GM23248 (cell line): ENCODE results near the gene PRKAR1B. TPM values are rescaled to one million over a fixed set of nuclear protein-coding genes. Genes with fewer than 3 reads are reported as not detected.

Source experiments
- DNase-seq: peaks from one replicate; pipeline ENCODE4 v3.0.0-alpha.2; 2015
- H2AFZ ChIP-seq: fragments of 200-600 bp; sonication (generic); 2 replicates; pipeline ENCODE4 v1.6.1; 2016; ENCODE audit warnings: antibody characterized with exemption
- H3F3A ChIP-seq: fragments of 200-600 bp; sonication (generic); 2 replicates; pipeline ENCODE4 v1.6.1; 2016; ENCODE audit warnings: mild to moderate bottlenecking, antibody characterized with exemption, mixed run types; ENCODE audit not compliant: insufficient read depth
- H3K27ac ChIP-seq: fragments of 200-600 bp; sonication (generic); 2 replicates; pipeline ENCODE4 v1.5.1; 2016; ENCODE audit warnings: mild to moderate bottlenecking
- H3K27me3 ChIP-seq: fragments of 200-600 bp; sonication (generic); replicated peaks from 2 replicates; pipeline ENCODE4 v1.6.1; 2016; ENCODE audit warnings: mild to moderate bottlenecking; ENCODE audit not compliant: insufficient read depth
- H3K36me3 ChIP-seq: fragments of 200-600 bp; sonication (generic); 2 replicates; pipeline ENCODE4 v1.6.1; 2016; ENCODE audit warnings: low read depth, mild to moderate bottlenecking
- H3K4me1 ChIP-seq: fragments of 200-600 bp; sonication (generic); 2 replicates; pipeline ENCODE4 v1.6.1; 2016; ENCODE audit warnings: mild to moderate bottlenecking; ENCODE audit not compliant: insufficient read depth
- H3K4me2 ChIP-seq: fragments of 200-600 bp; sonication (generic); one replicate; pipeline ENCODE4 v1.6.1; 2016; ENCODE audit warnings: mild to moderate bottlenecking; ENCODE audit not compliant: unreplicated experiment
- H3K4me3 ChIP-seq: fragments of 200-600 bp; sonication (generic); 2 replicates; pipeline ENCODE4 v1.5.1; 2016; ENCODE audit warnings: mild to moderate bottlenecking
- H3K79me2 ChIP-seq: fragments of 200-600 bp; sonication (generic); 2 replicates; pipeline ENCODE4 v1.6.1; 2016; ENCODE audit warnings: mild to moderate bottlenecking; ENCODE audit not compliant: insufficient read depth
- H3K9ac ChIP-seq: fragments of 200-600 bp; sonication (generic); 2 replicates; pipeline ENCODE4 v1.6.1; 2016; ENCODE audit warnings: mild to moderate bottlenecking
- H3K9me2 ChIP-seq: fragments of 200-600 bp; sonication (generic); 2 replicates; pipeline ENCODE4 v1.6.1; 2016; ENCODE audit warnings: mixed run types, mild to moderate bottlenecking, moderate library complexity; ENCODE audit not compliant: insufficient read depth
- H3K9me3 ChIP-seq: fragments of 200-600 bp; sonication (generic); one replicate; pipeline ENCODE4 v1.6.1; 2017; ENCODE audit warnings: low read depth
- H4K20me1 ChIP-seq: fragments of 200-600 bp; sonication (generic); 2 replicates; pipeline ENCODE4 v1.6.0; 2016; ENCODE audit not compliant: insufficient read depth
- EZH2 ChIP-seq: fragments of 200-600 bp; sonication (generic); IDR thresholded peaks from 2 replicates; pipeline ENCODE4 v1.6.1; 2018; ENCODE audit warnings: antibody characterized with exemption, mild to moderate bottlenecking; ENCODE audit not compliant: insufficient read depth, poor library complexity, severe bottlenecking
- EZH2phosphoT487 ChIP-seq: fragments of 200-600 bp; sonication (generic); IDR thresholded peaks from 2 replicates; pipeline ENCODE4 v1.6.1; 2018; ENCODE audit warnings: antibody characterized with exemption, moderate library complexity, mild to moderate bottlenecking, low read depth; ENCODE audit not compliant: insufficient read depth
- WGBS, 2 experiments: methylation state at CpG; one replicate each; pipeline ENCODE4 v1.1.6; 2015 to 2017; ENCODE audit warnings: low lambda C conversion rate in 2 of 2, low coverage in 1 of 2; ENCODE audit errors: missing lambda C conversion rate in 2 of 2; 5-methylcytosine and 5-hydroxymethylcytosine counted together
- in situ Hi-C: fragments of 300-500 bp; cut with MboI; formaldehyde crosslinking; loops from 2 replicates; pipeline ENCODE4 v1.15.0; 2020
- polyA plus RNA-seq: library from polyadenylated mRNA; unstranded; fragments of >200 nt; fragmentation: Nextera tagmentation; extraction: Ambion mirVana; gene quantifications from 2 replicates; pipeline ENCODE4 v1.2.1, GENCODE V29; 2016
- total RNA-seq: library from RNA; depleted of rRNA; stranded (reverse); fragments of >200 nt; shearing (Covaris generic); gene quantifications from 2 replicates; pipeline ENCODE4 v1.2.3, GENCODE V29; 2014

The PRKAR1B gene
- total and polyA plus RNA-seq, 2 experiments from 2014 or later = 10.2 to 12.9 TPM

- in situ Hi-C loops = no loop called here
These were observed 149.2 kb downstream of the PRKAR1B start for GRCh38 chr7:577741-578370.

GRCh38 chr7:577278-577665, 149.8 kb downstream of the PRKAR1B start:
- Histone ChIP-seq H3K36me3 (no peaks in the 10 kb centered on the region), H3K4me2 (no peak overlapping the region), H3K27ac (no peak overlapping the region), H3K4me1 (no peaks in the 10 kb centered on the region), H4K20me1 (no peaks in the 10 kb centered on the region), H3K9ac (no peak overlapping the region), H2AFZ (no peak overlapping the region), H3K9me2 (no peaks in the 10 kb centered on the region), H3F3A (no peaks in the 10 kb centered on the region), H3K9me3 (no peaks in the 10 kb centered on the region), H3K4me3 (no peak overlapping the region), H3K79me2 (no peaks in the 10 kb centered on the region), H3K27me3 (no peaks in the 10 kb centered on the region)
- DNase-seq = no peak
- 92 to 96% methylated on average over 21 to 22 of the region's 22 CpGs for WGBS, 2 experiments
- in situ Hi-C loops = no loop called here
- TF ChIP-seq EZH2phosphoT487 (no peak), EZH2 (no peak)

More at GRCh38 chr7:577741-578370, 149.2 kb downstream of the PRKAR1B start:
- DNase-seq = no peak
- no peak overlapping the region for H3K4me3 ChIP-seq
- no peaks in the 10 kb centered on the region for H3K36me3 ChIP-seq
- H3K27me3 ChIP-seq = no peaks in the 10 kb centered on the region
- TF ChIP-seq EZH2phosphoT487 (no peak), EZH2 (no peak)
- H3K79me2 ChIP-seq = no peaks in the 10 kb centered on the region
- 91 to 92% methylated on average over 30 of the region's 30 CpGs for WGBS, 2 experiments
- no peak overlapping the region for H3K27ac ChIP-seq
- H3F3A ChIP-seq = no peaks in the 10 kb centered on the region
- no peak overlapping the region for H3K4me2 ChIP-seq
- no peaks in the 10 kb centered on the region for H3K4me1 ChIP-seq
- no peak overlapping the region for H3K9ac ChIP-seq
- H2AFZ ChIP-seq = no peak overlapping the region
- no peaks in the 10 kb centered on the region for H3K9me2 ChIP-seq
- no peaks in the 10 kb centered on the region for H4K20me1 ChIP-seq
- no peaks in the 10 kb centered on the region for H3K9me3 ChIP-seq

GRCh38 chr7:576524-577277, 150.4 kb downstream of the PRKAR1B start:
- Histone ChIP-seq H3K4me3 (no peak overlapping the region), H3K9ac (no peak overlapping the region), H3K27me3 (no peaks in the 10 kb centered on the region), H3K36me3 (no peaks in the 10 kb centered on the region), H3K4me1 (no peaks in the 10 kb centered on the region), H3K27ac (no peak overlapping the region), H3K9me3 (no peaks in the 10 kb centered on the region), H4K20me1 (no peaks in the 10 kb centered on the region), H3F3A (no peaks in the 10 kb centered on the region), H2AFZ (no peak overlapping the region), H3K79me2 (no peaks in the 10 kb centered on the region), H3K9me2 (no peaks in the 10 kb centered on the region), H3K4me2 (no peak overlapping the region)
- TF ChIP-seq EZH2 (no peak), EZH2phosphoT487 (no peak)
- DNase-seq = no peak
- 88 to 89% methylated on average over 37 of the region's 37 CpGs for WGBS, 2 experiments
- in situ Hi-C loops = no loop called here

- no peaks in the 10 kb centered on the region for H4K20me1 ChIP-seq
- no peaks in the 10 kb centered on the region for H3K36me3 ChIP-seq
- no peak overlapping the region for H3K4me3 ChIP-seq
- no peak overlapping the region for H3K4me2 ChIP-seq
- DNase-seq = no peak
- H2AFZ ChIP-seq = no peak overlapping the region
- H3K9me3 ChIP-seq = no peaks in the 10 kb centered on the region
- no peak overlapping the region for H3K27ac ChIP-seq
- H3K9me2 ChIP-seq = no peaks in the 10 kb centered on the region
- TF ChIP-seq EZH2 (no peak), EZH2phosphoT487 (no peak)
- H3K9ac ChIP-seq = no peak overlapping the region
- no peaks in the 10 kb centered on the region for H3K79me2 ChIP-seq
- in situ Hi-C loops = no loop called here
- 88% methylated on average over 31 to 33 of the region's 33 CpGs for WGBS, 2 experiments
- H3K4me1 ChIP-seq = no peaks in the 10 kb centered on the region
- no peaks in the 10 kb centered on the region for H3F3A ChIP-seq
- H3K27me3 ChIP-seq = no peaks in the 10 kb centered on the region
These were observed 151.4 kb downstream of the PRKAR1B start for GRCh38 chr7:575425-576366.
